ENCODE results near the gene KCNN3. TPM values are rescaled to one million over a fixed set of nuclear protein-coding genes. Genes with fewer than 3 reads are reported as not detected.

The KCNN3 gene
- total RNA-seq, 4 donors from 2014 or later = 3.6 to 17.0 (median 12.4) TPM

GRCh38 chr1:154652893-154653292 lies 217.2 kb downstream of the KCNN3 start:
- Histone ChIP-seq H3K27me3 (peaks cover 0 to 5% (median 0%) of the 10 kb centered on the region in 4 donors), H3K9me3 (no peaks in the 10 kb centered on the region), H3K36me3 (no peaks in the 10 kb centered on the region), H3K4me3 (no peak overlapping the region), H3K27ac (replicated peaks in 1 of 4) (no peak overlapping the region), H3K4me1 (no peaks in the 10 kb centered on the region)
- intact Hi-C loops (cut with DNase I) = no loop called here
- DNase-seq (ENCODE audit: extremely low spot score) = no peak
- TF ChIP-seq EP300 (IDR thresholded peaks at IDR 0.05) (no peak), POLR2AphosphoS5 (IDR thresholded peaks at IDR 0.05) (no peak), POLR2A (IDR thresholded peaks at IDR 0.05; ENCODE audit: low read depth) (no peak), CTCF (IDR thresholded peaks at IDR 0.05) (no peak)

Other genes with a start within 250 kb of the KCNN3 start
- 10 to 100 TPM; 15.9 to 26.2 (median 20.0) TPM for gene PMVK, start 66.4 kb upstream of the KCNN3 start, total RNA-seq
- 100 to 1,000 TPM; 192 to 309 (median 238) TPM for gene PBXIP1, start 85.8 kb upstream of the KCNN3 start, total RNA-seq
- gene PYGO2, start 91.5 kb upstream of the KCNN3 start, total RNA-seq = 10 to 100 TPM; 20.2 to 35.3 (median 27.7) TPM
- 100 to 1,000 TPM in 1 of 4 donors, 10 to 100 TPM in 3; 60.6 to 101 (median 93.4) TPM for gene SHC1, start 100.5 kb upstream of the KCNN3 start, total RNA-seq
- 10 to 100 TPM; 11.6 to 21.5 (median 18.8) TPM for gene CKS1B, start 104.4 kb upstream of the KCNN3 start, total RNA-seq
- 10 to 100 TPM; 19.5 to 29.6 (median 23.0) TPM for gene FLAD1, start 113.1 kb upstream of the KCNN3 start, total RNA-seq
- gene LENEP, start 123.3 kb upstream of the KCNN3 start, total RNA-seq = not detected
- gene ZBTB7B, start 132.5 kb upstream of the KCNN3 start, total RNA-seq = 10 to 100 TPM; 50.0 to 68.9 (median 55.8) TPM
- under 1 TPM in 2 of 4 donors, not detected in 2; 0.11 to 0.19 TPM for gene DCST2, start 163.5 kb upstream of the KCNN3 start, total RNA-seq
- under 1 TPM in 1 of 4 donors, not detected in 3; 0.42 TPM for gene DCST1, start 163.5 kb upstream of the KCNN3 start, total RNA-seq
- gene ADAM15, start 181.0 kb upstream of the KCNN3 start, total RNA-seq = 100 to 1,000 TPM in 2 of 4 donors, 10 to 100 TPM in 2; 61.5 to 142 (median 115) TPM
- 1 to 10 TPM in 3 of 4 donors, under 1 TPM in 1; 0.83 to 4.5 (median 3.2) TPM for gene EFNA4, start 193.5 kb upstream of the KCNN3 start, total RNA-seq
- gene EFNA3, start 208.6 kb upstream of the KCNN3 start, total RNA-seq = 1 to 10 TPM in 2 of 4 donors, under 1 TPM in 1, not detected in 1; 0.91 to 1.7 (median 1.7) TPM

Data from esophagus muscularis mucosa (tissue), 4 donors.